HEK293 (cell line): Measurements from ENCODE around the gene DNAJC12.

Experiments used
- CTCF ChIA-PET: fragments of 350-600 bp; formaldehyde crosslinking; extraction: SDS; loops from one replicate; lab custom pipeline; 2021; ENCODE audit warnings: antibody characterized with exemption; lab: Yijun Ruan, JAX
- POLR2A ChIA-PET: fragments of 300-600 bp; formaldehyde crosslinking; extraction: SDS; loops from one replicate; lab custom pipeline; 2020; ENCODE audit warnings: antibody characterized with exemption, inconsistent platforms; lab: Yijun Ruan, JAX
- H3K27ac ChIP-seq: fragments of 200-500 bp; sonication (Bioruptor generic); 2 replicates; pipeline ENCODE4 v1.5.1; 2014; ENCODE audit warnings: low read depth, low read length, control low read depth, inconsistent platforms; ENCODE audit errors: extremely low read depth
- H3K36me3 ChIP-seq, 2 experiments: fragments of 200-500 bp in 1 of 2; sonication (Bioruptor generic) in 1 of 2; 1 replicate in 1 of 2; 2 replicates in 1 of 2; pipeline ENCODE4 v1.5.1; 2014 to 2017; ENCODE audit warnings: inconsistent platforms in 2 of 2, low read length in 2 of 2; ENCODE audit not compliant: control insufficient read depth in 2 of 2, insufficient read depth in 1 of 2
- H3K4me1 ChIP-seq: fragments of 200-500 bp; sonication (Bioruptor generic); 2 replicates; pipeline ENCODE4 v1.5.1; 2014; ENCODE audit warnings: mild to moderate bottlenecking, low read length, inconsistent platforms; ENCODE audit not compliant: control insufficient read depth, insufficient read depth
- H3K4me3 ChIP-seq: 2 replicates; pipeline ENCODE4 v1.5.1; 2011; ENCODE audit warnings: low read depth, mild to moderate bottlenecking, control low read depth, low read length, moderate library complexity
- H3K9me3 ChIP-seq: fragments of 200-500 bp; sonication (Bioruptor generic); 2 replicates; pipeline ENCODE4 v1.5.1; 2014; ENCODE audit warnings: low read depth, low read length, inconsistent platforms; ENCODE audit not compliant: control insufficient read depth, insufficient read depth
- KLF17 ChIP-seq: fragments of 450-650 bp; formaldehyde crosslinking; IDR thresholded peaks from 2 replicates; pipeline ENCODE4 v1.5.1; 2016; ENCODE audit warnings: missing biosample characterization, missing genetic modification characterization
- PRDM10 ChIP-seq: fragments of 450-650 bp; formaldehyde crosslinking; IDR thresholded peaks from 2 replicates; pipeline ENCODE4 v1.5.1; 2016; ENCODE audit warnings: missing biosample characterization, missing genetic modification characterization
- PRDM2 ChIP-seq: fragments of 450-650 bp; formaldehyde crosslinking; IDR thresholded peaks from 2 replicates; pipeline ENCODE4 v1.5.1; 2016; ENCODE audit warnings: missing biosample characterization, missing genetic modification characterization, borderline replicate concordance
- ZBTB26 ChIP-seq: fragments of 450-650 bp; formaldehyde crosslinking; optimal IDR thresholded peaks from 2 replicates; pipeline ENCODE3; 2016; ENCODE audit warnings: missing biosample characterization, mild to moderate bottlenecking, missing genetic modification characterization
- ZBTB6 ChIP-seq: fragments of 450-650 bp; formaldehyde crosslinking; IDR thresholded peaks from 2 replicates; pipeline ENCODE4 v1.5.1; 2017; ENCODE audit warnings: missing biosample characterization, missing genetic modification characterization
- ZFP37 ChIP-seq: fragments of 450-650 bp; formaldehyde crosslinking; IDR thresholded peaks from 2 replicates; pipeline ENCODE4 v1.5.1; 2016; ENCODE audit warnings: missing biosample characterization, missing genetic modification characterization
- ZNF211 ChIP-seq: fragments of 450-650 bp; formaldehyde crosslinking; IDR thresholded peaks from 2 replicates; pipeline ENCODE4 v1.5.1; 2016; ENCODE audit warnings: low read depth, missing biosample characterization, missing genetic modification characterization
- ZNF23 ChIP-seq: fragments of 450-650 bp; formaldehyde crosslinking; IDR thresholded peaks from 2 replicates; pipeline ENCODE4 v1.5.1; 2016; ENCODE audit warnings: missing biosample characterization, missing genetic modification characterization, borderline replicate concordance
- ZNF544 ChIP-seq: fragments of 450-650 bp; formaldehyde crosslinking; IDR thresholded peaks from 2 replicates; pipeline ENCODE4 v1.5.0; 2017; ENCODE audit warnings: missing biosample characterization, missing genetic modification characterization
- ZNF639 ChIP-seq: fragments of 450-650 bp; formaldehyde crosslinking; IDR thresholded peaks from 2 replicates; pipeline ENCODE4 v1.5.1; 2016; ENCODE audit warnings: missing biosample characterization, missing genetic modification characterization
- ZNF664 ChIP-seq: fragments of 450-650 bp; formaldehyde crosslinking; IDR thresholded peaks from 2 replicates; pipeline ENCODE4 v1.5.1; 2016; ENCODE audit warnings: missing biosample characterization, missing genetic modification characterization
- ZNF747 ChIP-seq: fragments of 450-650 bp; formaldehyde crosslinking; IDR thresholded peaks from 2 replicates; pipeline ENCODE4 v1.5.1; 2016; ENCODE audit warnings: missing biosample characterization, missing genetic modification characterization
- ZSCAN18 ChIP-seq: fragments of 450-650 bp; formaldehyde crosslinking; IDR thresholded peaks from 2 replicates; pipeline ENCODE4 v1.5.1; 2016; ENCODE audit warnings: missing biosample characterization, missing genetic modification characterization

Gene DNAJC12

GRCh38 chr10:67884313-67884841, 46.4 kb upstream of the DNAJC12 start, which contains the start of gene SIRT1 (continued):
- TF ChIP-seq PRDM2 (tag by site-specific recombination), result no peak
- TF ChIP-seq ZNF747 (tag by site-specific recombination), result no peak
- TF ChIP-seq ZSCAN18 (tag by site-specific recombination), result no peak
- no peak for TF ChIP-seq ZNF23
- peak; percentile 96 for TF ChIP-seq ZBTB26 (tag by site-specific recombination)
- TF ChIP-seq ZNF639, result peak; percentile 51

GRCh38 chr10:67883710-67884312, 45.8 kb upstream of the DNAJC12 start:
- H3K9me3 ChIP-seq, result no peaks in the 10 kb centered on the region
- ChIA-PET POLR2A (interaction anchor here (0.8 to 1.6 kb wide), 5 partner anchors 8 to 449 kb away, joined by 3 to 10 read pairs (median 4); partner anchors contain the start of genes HNRNPH3 and PBLD), CTCF (interaction anchor here (0.6 to 1.5 kb wide), 3 partner anchors 29 to 446 kb away, joined by 4 to 5 read pairs (median 4); no protein-coding TSS in a partner anchor)
- H3K27ac ChIP-seq, result peak overlapping the region; percentile 83
- H3K4me3 ChIP-seq, result peak overlapping the region; percentile 75
- H3K4me1 ChIP-seq, result peaks cover 5% of the 10 kb centered on the region; the same call in 1 of the 2 replicates
- peaks cover 18 to 21% of the 10 kb centered on the region in 2 experiments for H3K36me3 ChIP-seq
- TF ChIP-seq ZNF664 (tag by site-specific recombination) (peak; percentile 73), ZNF211 (tag by site-specific recombination) (no peak), PRDM10 (no peak), KLF17 (tag by site-specific recombination) (no peak), ZFP37 (no peak), ZBTB6 (no peak), ZNF544 (tag by site-specific recombination) (no peak), ZSCAN18 (tag by site-specific recombination) (no peak)
